ENCODE data around the gene DERA. TPM values are rescaled to one million over a fixed set of nuclear protein-coding genes. Genes with fewer than 3 reads are reported as not detected.

DERA gene
- total RNA-seq, 1 experiment from 2014 or later = 67.6 TPM

GRCh38 chr12:15932327-15932726 lies 21.2 kb downstream of the DERA start:
- BruUV-seq (replicated peaks) = no TSS peak
- no peak for TF ChIP-seq CTCF (conservative IDR thresholded peaks at IDR 0.05)
- no peak for TF ChIP-seq EZH2 (IDR thresholded peaks at IDR 0.05; ENCODE audit: low read depth)
- H4K20me1 ChIP-seq (ENCODE audit: insufficient read depth) = no peaks in the 10 kb centered on the region
- intact Hi-C loops (cut with micrococcal nuclease; ENCODE audit: unreplicated experiment) = no loop called here
- peaks cover 9% of the 10 kb centered on the region; the same call in 1 of the 2 replicates for H3K79me2 ChIP-seq (ENCODE audit: low read depth)
- H2AFZ ChIP-seq = no peak overlapping the region
- CTCF ChIA-PET = no interaction called here
- H3K27me3 ChIP-seq (ENCODE audit: insufficient read depth, low read depth) = no peaks in the 10 kb centered on the region
- POLR2A ChIA-PET (ENCODE audit: unreplicated experiment) = no interaction called here
- no peaks in the 10 kb centered on the region for H3K9me3 ChIP-seq (ENCODE audit: insufficient read depth, low read depth)
- no peak for DNase-seq
- H3F3A ChIP-seq (ENCODE audit: insufficient read depth, low read depth) = no peaks in the 10 kb centered on the region
- no peaks in the 10 kb centered on the region for H3K36me3 ChIP-seq (ENCODE audit: low read depth)
- no peak overlapping the region for H3K4me2 ChIP-seq
- 0 out of 2 replicates have a peak, but pooled peaks cover 11% of the 10 kb centered on the region for H3K4me1 ChIP-seq (replicated peaks; ENCODE audit: insufficient read depth)
- H3K4me3 ChIP-seq = no peak overlapping the region
- H3K27ac ChIP-seq = no peak overlapping the region
- no peaks in the 10 kb centered on the region for H3K9me2 ChIP-seq (ENCODE audit: insufficient read depth)

GRCh38 chr12:15932971-15933370 lies 21.8 kb downstream of the DERA start:
- CTCF ChIA-PET = no interaction called here

GRCh38 chr12:15933751-15934150 lies 22.6 kb downstream of the DERA start:
- ChIA-PET CTCF (no interaction called here), POLR2A (ENCODE audit: unreplicated experiment) (no interaction called here)
- H3K36me3 ChIP-seq (ENCODE audit: low read depth) = no peaks in the 10 kb centered on the region
- no peaks in the 10 kb centered on the region for H3K9me3 ChIP-seq (ENCODE audit: insufficient read depth, low read depth)
- H3K4me3 ChIP-seq = no peak overlapping the region
- no peaks in the 10 kb centered on the region for H3K9me2 ChIP-seq (ENCODE audit: insufficient read depth)
- BruUV-seq (replicated peaks) = no TSS peak
- H3K4me1 ChIP-seq (replicated peaks; ENCODE audit: insufficient read depth) = no peaks in the 10 kb centered on the region
- TF ChIP-seq CTCF (conservative IDR thresholded peaks at IDR 0.05) = no peak
- no peak for TF ChIP-seq EZH2 (IDR thresholded peaks at IDR 0.05; ENCODE audit: low read depth)
- no peaks in the 10 kb centered on the region for H3F3A ChIP-seq (ENCODE audit: insufficient read depth, low read depth)
- H2AFZ ChIP-seq = no peak overlapping the region
- no peaks in the 10 kb centered on the region for H4K20me1 ChIP-seq (ENCODE audit: insufficient read depth)
- DNase-seq = no peak
- intact Hi-C loops (cut with micrococcal nuclease; ENCODE audit: unreplicated experiment) = no loop called here
- H3K27me3 ChIP-seq (ENCODE audit: insufficient read depth, low read depth) = no peaks in the 10 kb centered on the region
- H3K79me2 ChIP-seq (ENCODE audit: low read depth) = peaks cover 9% of the 10 kb centered on the region; the same call in 1 of the 2 replicates
- no peak overlapping the region for H3K27ac ChIP-seq
- no peak overlapping the region for H3K4me2 ChIP-seq

More at GRCh38 chr12:15932971-15933370, 21.8 kb downstream of the DERA start:
- H4K20me1 ChIP-seq (ENCODE audit: insufficient read depth) = no peaks in the 10 kb centered on the region
- BruUV-seq (replicated peaks) = no TSS peak
- no peaks in the 10 kb centered on the region for H3K27me3 ChIP-seq (ENCODE audit: insufficient read depth, low read depth)
- H3K4me3 ChIP-seq = no peak overlapping the region
- DNase-seq = no peak
- intact Hi-C loops (cut with micrococcal nuclease; ENCODE audit: unreplicated experiment) = no loop called here
- no peaks in the 10 kb centered on the region for H3F3A ChIP-seq (ENCODE audit: insufficient read depth, low read depth)
- 0 out of 2 replicates have a peak, but pooled peaks cover 5% of the 10 kb centered on the region for H3K4me1 ChIP-seq (replicated peaks; ENCODE audit: insufficient read depth)
- POLR2A ChIA-PET (ENCODE audit: unreplicated experiment) = no interaction called here
- peaks cover 9% of the 10 kb centered on the region; the same call in 1 of the 2 replicates for H3K79me2 ChIP-seq (ENCODE audit: low read depth)
- no peak overlapping the region for H3K27ac ChIP-seq
- no peak for TF ChIP-seq CTCF (conservative IDR thresholded peaks at IDR 0.05)
- no peak for TF ChIP-seq EZH2 (IDR thresholded peaks at IDR 0.05; ENCODE audit: low read depth)
- no peak overlapping the region for H3K4me2 ChIP-seq
- no peaks in the 10 kb centered on the region for H3K9me3 ChIP-seq (ENCODE audit: insufficient read depth, low read depth)
- no peak overlapping the region for H2AFZ ChIP-seq
- no peaks in the 10 kb centered on the region for H3K36me3 ChIP-seq (ENCODE audit: low read depth)
- no peaks in the 10 kb centered on the region for H3K9me2 ChIP-seq (ENCODE audit: insufficient read depth)
